ENCODE results near the gene CDH22.

The CDH22 gene

GRCh38 chr20:46129955-46130481 is 178.3 kb downstream of the CDH22 start:
- H3K4me3 ChIP-seq (ENCODE audit: low read depth, low read length), result no peak overlapping the region
- no peak for TF ChIP-seq CTCF (IDR thresholded peaks at IDR 0.05; ENCODE audit: borderline replicate concordance, insufficient read depth, low read depth, low read length)

- TF ChIP-seq CTCF (IDR thresholded peaks at IDR 0.05; ENCODE audit: borderline replicate concordance, insufficient read depth, low read depth, low read length), result peak; percentile 63; the same call in 1 of the 2 replicates
- no peak overlapping the region for H3K4me3 ChIP-seq (ENCODE audit: low read depth, low read length)
Observed at GRCh38 chr20:46128310-46129151, 179.8 kb downstream of the CDH22 start.

- TF ChIP-seq CTCF (IDR thresholded peaks at IDR 0.05; ENCODE audit: borderline replicate concordance, insufficient read depth, low read depth, low read length), result no peak
- H3K4me3 ChIP-seq (ENCODE audit: low read depth, low read length), result no peak overlapping the region
Observed at GRCh38 chr20:46127396-46128010, 180.8 kb downstream of the CDH22 start.

- H3K4me3 ChIP-seq (ENCODE audit: low read depth, low read length), result no peak overlapping the region
- TF ChIP-seq CTCF (IDR thresholded peaks at IDR 0.05; ENCODE audit: borderline replicate concordance, insufficient read depth, low read depth, low read length), result no peak
Observed at GRCh38 chr20:46126440-46127056, 181.8 kb downstream of the CDH22 start.

Data from GM12875 (cell line).